Measurements from ENCODE around the gene ZSWIM5. TPM values are rescaled to one million over a fixed set of nuclear protein-coding genes. Genes with fewer than 3 reads are reported as not detected.
"Not testable (repeated sequence)": the region's sequence is repeated elsewhere in the genome, so short reads cannot be mapped to it uniquely, and the experiment has no call there.

ZSWIM5 gene
- total RNA-seq, 1 experiment from 2014 or later, result 2.2 TPM

DNA sequence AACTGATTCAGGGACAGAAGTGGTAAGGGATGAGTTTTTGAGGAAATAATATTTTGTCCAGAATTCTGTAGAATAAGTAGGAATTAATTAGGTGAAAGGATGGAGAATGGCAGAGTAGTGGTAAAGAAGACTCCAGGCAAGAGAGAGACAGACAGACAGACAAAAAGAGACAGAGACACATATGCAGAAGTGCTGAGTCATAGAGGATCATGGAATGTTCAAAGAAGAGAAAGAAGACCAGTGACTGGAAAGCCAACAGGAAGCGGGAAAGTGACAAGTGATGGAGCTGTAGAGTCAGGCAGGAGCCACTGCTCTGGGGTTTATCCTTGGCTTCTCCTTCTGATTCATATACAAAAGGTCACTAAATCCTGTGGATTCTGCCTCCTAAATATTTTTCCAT lies 108.5 kb downstream of the ZSWIM5 start:
- POLR2A ChIA-PET, result no interaction called here
- CTCF ChIA-PET, result interaction anchor here (0.6 kb wide), 1 partner anchor 27 kb away, joined by 3 read pairs; no protein-coding TSS in a partner anchor
- no peak for ATAC-seq
- DNase-seq (ENCODE audit: low spot score), result no peak
- Mint-ChIP-seq H3K27ac (no peak overlapping the region), H3K9me3 (peaks cover 12% of the 10 kb centered on the region), H3K36me3 (no peaks in the 10 kb centered on the region), H3K4me3 (no peak overlapping the region), H3K27me3 (ENCODE audit: low read depth) (no peaks in the 10 kb centered on the region; the same call in 1 of the 2 replicates), H3K4me1 (0 out of 2 replicates have a peak, but pooled peaks cover 3% of the 10 kb centered on the region)
- TF ChIP-seq NFE2L1 (CRISPR knock-in tag; IDR thresholded peaks at IDR 0.05) (0 out of 2 replicates have a peak, but pooled peaks have one; percentile 47), ZBTB21 (CRISPR knock-in tag; IDR thresholded peaks at IDR 0.05; ENCODE audit: borderline replicate concordance) (no peak), GTF2I (CRISPR knock-in tag; conservative IDR thresholded peaks at IDR 0.05) (no peak)

DNA sequence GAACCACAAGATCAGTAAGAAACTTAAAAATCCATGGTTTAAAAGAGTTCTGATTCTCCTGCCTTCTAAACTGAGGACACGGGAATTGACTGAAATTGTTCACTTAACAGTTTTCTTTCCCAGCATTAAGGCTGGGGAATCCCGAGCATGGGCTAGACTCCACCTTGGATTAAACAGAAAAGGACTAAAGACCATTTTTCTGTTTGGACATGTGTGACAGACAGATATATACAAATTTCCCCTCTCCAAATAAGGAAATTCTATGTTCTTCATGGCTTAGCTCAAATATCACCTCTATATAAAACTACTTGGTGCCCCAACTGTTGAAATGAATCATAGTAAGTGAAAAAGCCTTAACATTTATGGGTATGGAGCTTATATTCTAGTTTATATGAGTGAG lies 109.3 kb downstream of the ZSWIM5 start:
- H3K27ac Mint-ChIP-seq, result no peak overlapping the region
- no peaks in the 10 kb centered on the region for H3K36me3 Mint-ChIP-seq
- POLR2A ChIA-PET, result no interaction called here
- CTCF ChIA-PET, result no interaction called here
- ATAC-seq (no peak), DNase-seq (ENCODE audit: low spot score) (no peak)
- TF ChIP-seq, protein P1, sequence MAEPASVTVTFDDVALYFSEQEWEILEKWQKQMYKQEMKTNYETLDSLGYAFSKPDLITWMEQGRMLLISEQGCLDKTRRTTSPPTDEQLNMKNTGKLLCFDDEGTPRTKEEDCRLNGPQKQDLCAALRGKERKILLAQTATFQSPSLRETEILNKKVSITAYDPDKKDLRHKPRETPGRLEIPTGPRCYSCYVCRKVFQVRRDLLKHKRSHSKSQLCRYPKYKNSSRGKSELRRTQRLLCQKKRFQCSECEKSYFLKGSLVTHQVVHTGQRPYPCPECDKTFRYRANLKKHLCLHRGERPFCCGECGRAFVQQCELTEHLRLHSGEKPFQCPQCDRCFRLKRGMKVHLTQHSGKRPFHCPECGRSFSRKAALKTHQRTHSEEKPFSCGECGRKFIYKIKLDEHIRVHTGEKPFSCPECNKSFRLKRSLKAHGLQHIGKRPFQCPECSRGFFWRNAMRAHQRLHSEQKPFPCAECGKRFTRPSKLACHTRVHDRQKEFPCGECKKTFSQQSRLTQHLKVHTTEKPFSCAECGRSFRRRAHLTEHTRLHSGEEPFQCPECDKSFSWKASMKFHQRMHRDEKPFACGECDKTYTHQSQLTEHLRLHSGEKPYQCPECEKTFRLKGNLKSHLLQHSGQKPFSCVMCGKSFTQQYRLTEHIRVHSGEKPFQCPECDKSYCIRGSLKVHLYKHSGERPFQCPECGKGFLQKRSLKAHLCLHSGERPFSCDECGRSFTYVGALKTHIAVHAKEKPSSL (CRISPR knock-in tag; conservative IDR thresholded peaks at IDR 0.05), result no peak
- TF ChIP-seq CBFB (CRISPR knock-in tag; IDR thresholded peaks at IDR 0.05; ENCODE audit: low read depth) (no peak), ZNF232 (CRISPR knock-in tag; IDR thresholded peaks at IDR 0.05) (no peak), ZNF671 (CRISPR knock-in tag; IDR thresholded peaks at IDR 0.05) (no peak)
- no peak overlapping the region for H3K4me3 Mint-ChIP-seq
- H3K27me3 Mint-ChIP-seq (ENCODE audit: low read depth), result no peaks in the 10 kb centered on the region; the same call in 1 of the 2 replicates
- peaks cover 7% of the 10 kb centered on the region for H3K9me3 Mint-ChIP-seq
- H3K4me1 Mint-ChIP-seq, result 0 out of 2 replicates have a peak, but pooled peaks cover 3% of the 10 kb centered on the region

DNA sequence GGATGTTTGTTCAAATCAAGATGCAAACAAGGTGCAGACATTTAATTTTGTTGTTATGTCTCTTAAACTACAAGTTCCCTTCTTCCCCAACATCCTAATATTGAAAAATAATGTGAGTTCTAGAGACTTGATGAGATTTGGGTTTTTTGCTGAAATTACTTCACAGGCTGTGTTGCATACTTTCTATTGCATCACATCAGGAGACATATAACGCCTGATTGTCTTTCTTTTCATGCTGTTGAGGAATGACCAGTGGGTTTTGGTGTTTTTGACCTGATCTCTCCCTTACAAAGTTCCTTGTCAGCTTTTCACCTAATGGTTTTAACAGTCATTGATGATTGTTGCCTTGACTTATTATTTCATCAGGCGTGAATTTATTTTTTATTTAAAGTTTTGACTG lies 111.0 kb downstream of the ZSWIM5 start:
- DNase-seq (ENCODE audit: low spot score) (no peak), ATAC-seq (no peak)
- H3K4me3 Mint-ChIP-seq, result no peak overlapping the region
- POLR2A ChIA-PET, result no interaction called here
- H3K27me3 Mint-ChIP-seq (ENCODE audit: low read depth), result no peaks in the 10 kb centered on the region; the same call in 1 of the 2 replicates
- CTCF ChIA-PET, result no interaction called here
- no peaks in the 10 kb centered on the region for H3K36me3 Mint-ChIP-seq
- TF ChIP-seq, protein P2, sequence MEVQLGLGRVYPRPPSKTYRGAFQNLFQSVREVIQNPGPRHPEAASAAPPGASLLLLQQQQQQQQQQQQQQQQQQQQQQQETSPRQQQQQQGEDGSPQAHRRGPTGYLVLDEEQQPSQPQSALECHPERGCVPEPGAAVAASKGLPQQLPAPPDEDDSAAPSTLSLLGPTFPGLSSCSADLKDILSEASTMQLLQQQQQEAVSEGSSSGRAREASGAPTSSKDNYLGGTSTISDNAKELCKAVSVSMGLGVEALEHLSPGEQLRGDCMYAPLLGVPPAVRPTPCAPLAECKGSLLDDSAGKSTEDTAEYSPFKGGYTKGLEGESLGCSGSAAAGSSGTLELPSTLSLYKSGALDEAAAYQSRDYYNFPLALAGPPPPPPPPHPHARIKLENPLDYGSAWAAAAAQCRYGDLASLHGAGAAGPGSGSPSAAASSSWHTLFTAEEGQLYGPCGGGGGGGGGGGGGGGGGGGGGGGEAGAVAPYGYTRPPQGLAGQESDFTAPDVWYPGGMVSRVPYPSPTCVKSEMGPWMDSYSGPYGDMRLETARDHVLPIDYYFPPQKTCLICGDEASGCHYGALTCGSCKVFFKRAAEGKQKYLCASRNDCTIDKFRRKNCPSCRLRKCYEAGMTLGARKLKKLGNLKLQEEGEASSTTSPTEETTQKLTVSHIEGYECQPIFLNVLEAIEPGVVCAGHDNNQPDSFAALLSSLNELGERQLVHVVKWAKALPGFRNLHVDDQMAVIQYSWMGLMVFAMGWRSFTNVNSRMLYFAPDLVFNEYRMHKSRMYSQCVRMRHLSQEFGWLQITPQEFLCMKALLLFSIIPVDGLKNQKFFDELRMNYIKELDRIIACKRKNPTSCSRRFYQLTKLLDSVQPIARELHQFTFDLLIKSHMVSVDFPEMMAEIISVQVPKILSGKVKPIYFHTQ (CRISPR knock-in tag; IDR thresholded peaks at IDR 0.05), result no peak
- TF ChIP-seq, protein P3, sequence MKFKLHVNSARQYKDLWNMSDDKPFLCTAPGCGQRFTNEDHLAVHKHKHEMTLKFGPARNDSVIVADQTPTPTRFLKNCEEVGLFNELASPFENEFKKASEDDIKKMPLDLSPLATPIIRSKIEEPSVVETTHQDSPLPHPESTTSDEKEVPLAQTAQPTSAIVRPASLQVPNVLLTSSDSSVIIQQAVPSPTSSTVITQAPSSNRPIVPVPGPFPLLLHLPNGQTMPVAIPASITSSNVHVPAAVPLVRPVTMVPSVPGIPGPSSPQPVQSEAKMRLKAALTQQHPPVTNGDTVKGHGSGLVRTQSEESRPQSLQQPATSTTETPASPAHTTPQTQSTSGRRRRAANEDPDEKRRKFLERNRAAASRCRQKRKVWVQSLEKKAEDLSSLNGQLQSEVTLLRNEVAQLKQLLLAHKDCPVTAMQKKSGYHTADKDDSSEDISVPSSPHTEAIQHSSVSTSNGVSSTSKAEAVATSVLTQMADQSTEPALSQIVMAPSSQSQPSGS (CRISPR knock-in tag; IDR thresholded peaks at IDR 0.05; ENCODE audit: borderline replicate concordance, low read depth), result no peak
- no peak for TF ChIP-seq ETV6 (CRISPR knock-in tag; IDR thresholded peaks at IDR 0.05)
- H3K9me3 Mint-ChIP-seq, result no peaks in the 10 kb centered on the region; the same call in 1 of the 2 replicates
- no peak overlapping the region for H3K27ac Mint-ChIP-seq
- 0 out of 2 replicates have a peak, but pooled peaks cover 3% of the 10 kb centered on the region for H3K4me1 Mint-ChIP-seq

DNA sequence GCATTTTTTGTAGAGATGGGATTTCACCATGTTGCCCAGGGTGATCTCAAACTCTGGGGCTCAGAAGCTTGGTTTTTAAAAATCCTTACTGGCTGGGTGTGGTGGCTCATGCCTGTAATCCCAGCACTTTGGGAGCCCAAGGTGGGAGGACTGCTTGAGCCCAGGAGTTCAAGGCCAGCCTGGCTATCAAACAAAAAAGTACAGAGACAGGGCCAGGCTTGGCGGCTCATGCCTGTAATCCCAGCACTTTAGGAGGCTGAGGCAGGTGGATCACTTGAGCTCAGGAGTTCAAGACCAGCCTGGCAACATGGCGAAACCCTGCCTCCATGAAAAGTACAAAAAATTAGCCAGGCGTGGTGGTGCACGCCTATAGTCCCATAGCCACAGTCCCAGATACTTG lies 112.0 kb downstream of the ZSWIM5 start:
- POLR2A ChIA-PET; H3K36me3 Mint-ChIP-seq; H3K4me1 Mint-ChIP-seq; ATAC-seq; H3K27ac Mint-ChIP-seq; H3K27me3 Mint-ChIP-seq (ENCODE audit: low read depth); H3K4me3 Mint-ChIP-seq; CTCF ChIA-PET; H3K9me3 Mint-ChIP-seq; DNase-seq (ENCODE audit: low spot score): not testable (repeated sequence)

DNA sequence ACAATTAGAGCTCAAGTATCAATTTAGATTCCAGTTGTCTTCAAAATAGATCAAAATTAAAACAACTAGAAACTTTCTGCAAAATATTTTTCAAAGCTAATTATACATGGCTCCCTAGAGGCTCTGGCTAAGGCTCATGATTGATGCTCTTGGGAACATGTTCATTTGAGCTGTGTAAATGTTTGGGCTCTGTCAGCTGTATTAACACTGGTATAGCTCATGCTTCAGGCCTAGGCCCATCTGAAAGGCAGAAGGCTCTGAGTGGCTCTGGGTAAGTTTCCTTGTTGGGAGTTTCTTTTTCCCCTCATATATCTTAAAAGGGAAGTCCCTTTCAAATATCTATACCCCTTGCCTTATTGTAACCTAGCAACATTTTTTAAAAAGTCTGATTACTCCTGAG lies 113.1 kb downstream of the ZSWIM5 start:
- 0 out of 2 replicates have a peak, but pooled peaks cover 3% of the 10 kb centered on the region for H3K4me1 Mint-ChIP-seq
- H3K4me3 Mint-ChIP-seq, result no peak overlapping the region
- ATAC-seq (no peak), DNase-seq (ENCODE audit: low spot score) (no peak)
- POLR2A ChIA-PET, result no interaction called here
- CTCF ChIA-PET, result no interaction called here
- H3K9me3 Mint-ChIP-seq, result no peaks in the 10 kb centered on the region
- H3K27me3 Mint-ChIP-seq (ENCODE audit: low read depth), result no peaks in the 10 kb centered on the region; the same call in 1 of the 2 replicates
- no peak overlapping the region for H3K27ac Mint-ChIP-seq
- no peaks in the 10 kb centered on the region for H3K36me3 Mint-ChIP-seq
- TF ChIP-seq ZNF121 (CRISPR knock-in tag; IDR thresholded peaks at IDR 0.05), result no peak
- TF ChIP-seq, protein P4, sequence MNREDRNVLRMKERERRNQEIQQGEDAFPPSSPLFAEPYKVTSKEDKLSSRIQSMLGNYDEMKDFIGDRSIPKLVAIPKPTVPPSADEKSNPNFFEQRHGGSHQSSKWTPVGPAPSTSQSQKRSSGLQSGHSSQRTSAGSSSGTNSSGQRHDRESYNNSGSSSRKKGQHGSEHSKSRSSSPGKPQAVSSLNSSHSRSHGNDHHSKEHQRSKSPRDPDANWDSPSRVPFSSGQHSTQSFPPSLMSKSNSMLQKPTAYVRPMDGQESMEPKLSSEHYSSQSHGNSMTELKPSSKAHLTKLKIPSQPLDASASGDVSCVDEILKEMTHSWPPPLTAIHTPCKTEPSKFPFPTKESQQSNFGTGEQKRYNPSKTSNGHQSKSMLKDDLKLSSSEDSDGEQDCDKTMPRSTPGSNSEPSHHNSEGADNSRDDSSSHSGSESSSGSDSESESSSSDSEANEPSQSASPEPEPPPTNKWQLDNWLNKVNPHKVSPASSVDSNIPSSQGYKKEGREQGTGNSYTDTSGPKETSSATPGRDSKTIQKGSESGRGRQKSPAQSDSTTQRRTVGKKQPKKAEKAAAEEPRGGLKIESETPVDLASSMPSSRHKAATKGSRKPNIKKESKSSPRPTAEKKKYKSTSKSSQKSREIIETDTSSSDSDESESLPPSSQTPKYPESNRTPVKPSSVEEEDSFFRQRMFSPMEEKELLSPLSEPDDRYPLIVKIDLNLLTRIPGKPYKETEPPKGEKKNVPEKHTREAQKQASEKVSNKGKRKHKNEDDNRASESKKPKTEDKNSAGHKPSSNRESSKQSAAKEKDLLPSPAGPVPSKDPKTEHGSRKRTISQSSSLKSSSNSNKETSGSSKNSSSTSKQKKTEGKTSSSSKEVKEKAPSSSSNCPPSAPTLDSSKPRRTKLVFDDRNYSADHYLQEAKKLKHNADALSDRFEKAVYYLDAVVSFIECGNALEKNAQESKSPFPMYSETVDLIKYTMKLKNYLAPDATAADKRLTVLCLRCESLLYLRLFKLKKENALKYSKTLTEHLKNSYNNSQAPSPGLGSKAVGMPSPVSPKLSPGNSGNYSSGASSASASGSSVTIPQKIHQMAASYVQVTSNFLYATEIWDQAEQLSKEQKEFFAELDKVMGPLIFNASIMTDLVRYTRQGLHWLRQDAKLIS (CRISPR knock-in tag; IDR thresholded peaks at IDR 0.05; ENCODE audit: borderline replicate concordance), result no peak
- no peak for TF ChIP-seq GABPB1 (CRISPR knock-in tag; IDR thresholded peaks at IDR 0.05)
- TF ChIP-seq CREM (CRISPR knock-in tag; IDR thresholded peaks at IDR 0.05), result no peak

All from WTC11 (cell line).